ENCODE results near the gene KCNE1.

GRCh38 chr21:34511787-34512455 is at the start of gene KCNE1:
- TF ChIP-seq CTCF (IDR thresholded peaks at IDR 0.05) (no peak), POLR2A (IDR thresholded peaks at IDR 0.05) (no peak), EP300 (IDR thresholded peaks at IDR 0.05) (no peak)
